Loucy (cell line): ENCODE data around the gene NAA35.

Experiments used
- CTCF ChIP-seq: fragments of 200-600 bp; sonication (generic); conservative IDR thresholded peaks from 2 replicates; pipeline ENCODE4 v1.5.1; 2014; ENCODE audit warnings: mild to moderate bottlenecking, antibody characterized with exemption, low read length
- EZH2phosphoT487 ChIP-seq: fragments of 200-600 bp; IDR thresholded peaks from 2 replicates; pipeline ENCODE4 v1.6.1; 2018; ENCODE audit warnings: antibody characterized with exemption, mild to moderate bottlenecking, moderate library complexity, borderline replicate concordance

DNA sequence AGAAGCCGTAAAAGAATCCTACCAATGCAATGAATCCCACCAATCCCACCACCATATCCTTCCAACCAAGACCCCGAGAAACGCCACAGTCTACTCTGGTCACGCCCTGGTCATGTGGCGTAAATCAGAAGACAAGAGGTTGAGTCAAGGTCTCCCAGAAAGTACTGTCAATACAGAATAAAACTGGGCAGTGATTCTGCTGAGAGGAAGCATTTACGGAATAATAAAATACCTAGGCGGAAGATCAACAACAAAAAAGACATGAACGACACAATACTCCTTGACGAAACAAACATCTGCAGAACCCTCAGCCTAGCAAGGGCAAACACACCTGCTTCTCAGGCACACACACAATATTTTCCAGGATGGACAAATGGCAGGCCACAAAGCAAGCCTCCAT lies 95.6 kb downstream of the NAA35 start:
- TF ChIP-seq CTCF (no peak), EZH2phosphoT487 (no peak)
